BJ (cell line): Measurements from ENCODE around the gene MYO3B. TPM values are rescaled to one million over a fixed set of nuclear protein-coding genes. Genes with fewer than 3 reads are reported as not detected.

Experiments
- CTCF ChIA-PET: fragments of 350-600 bp; formaldehyde crosslinking; extraction: SDS; loops from one replicate; lab custom pipeline; 2021; ENCODE audit warnings: antibody characterized with exemption, inconsistent platforms; lab: Yijun Ruan, JAX
- POLR2A ChIA-PET: fragments of 300-600 bp; sonication (Branson Sonifier 250); formaldehyde crosslinking; extraction: SDS; loops from one replicate; lab custom pipeline; 2021; ENCODE audit warnings: antibody characterized with exemption; lab: Charles Lee
- DNase-seq: peaks from one replicate; pipeline ENCODE4 v3.0.0-alpha.2; 2011; ENCODE audit warnings: low read depth
- H3K27me3 ChIP-seq: 2 replicates; pipeline ENCODE4 v1.6.0; 2011; ENCODE audit warnings: low read length; ENCODE audit not compliant: control insufficient read depth, insufficient read depth
- H3K36me3 ChIP-seq: 2 replicates; pipeline ENCODE4 v1.5.1; 2011; ENCODE audit warnings: low read length; ENCODE audit not compliant: control insufficient read depth, insufficient read depth
- H3K4me3 ChIP-seq: 2 replicates; pipeline ENCODE4 v1.5.1; 2011; ENCODE audit warnings: low read depth, mild to moderate bottlenecking, control low read depth, low read length
- polyA plus RNA-seq: library from polyadenylated mRNA; depleted of rRNA; stranded (reverse); fragments of >200 nt; gene quantifications from 2 replicates; pipeline ENCODE4 v1.2.3, GENCODE V29; 2011
- TF ChIP-seq, protein P1 (sequence below): IDR thresholded peaks from 2 replicates; pipeline ENCODE4 v1.5.1; 2011; ENCODE audit warnings: low read depth, mild to moderate bottlenecking, control low read depth, inconsistent platforms, low read length, moderate library complexity; ENCODE audit not compliant: insufficient read depth

MYO3B gene
- polyA plus RNA-seq, 1 experiment: not detected

DNA sequence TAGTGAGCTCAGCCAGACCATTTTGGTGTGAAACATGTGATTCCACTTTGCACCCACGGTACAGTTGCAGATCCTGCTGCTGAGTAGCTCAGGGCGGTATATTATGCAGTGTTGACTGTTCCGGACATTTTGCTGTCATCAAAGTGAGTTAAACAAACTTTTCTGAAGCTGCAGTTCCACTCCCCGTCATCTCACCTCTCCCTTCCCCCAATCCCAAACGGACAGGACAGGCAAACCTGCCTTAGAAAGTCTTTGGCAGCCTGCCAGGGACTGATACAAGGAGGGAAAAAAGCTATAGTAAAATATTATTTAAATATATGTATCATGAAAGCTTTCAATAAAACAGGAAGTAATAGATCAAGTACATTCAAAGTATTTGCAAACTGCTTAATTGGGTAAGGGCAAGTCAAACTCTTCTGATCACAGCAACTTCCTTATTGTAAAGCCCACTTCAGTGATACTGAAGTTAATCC, 501.7 kb downstream of the MYO3B start:
- H3K36me3 ChIP-seq: no peaks in the 10 kb centered on the region
- H3K27me3 ChIP-seq: no peaks in the 10 kb centered on the region
- TF ChIP-seq, protein P1, sequence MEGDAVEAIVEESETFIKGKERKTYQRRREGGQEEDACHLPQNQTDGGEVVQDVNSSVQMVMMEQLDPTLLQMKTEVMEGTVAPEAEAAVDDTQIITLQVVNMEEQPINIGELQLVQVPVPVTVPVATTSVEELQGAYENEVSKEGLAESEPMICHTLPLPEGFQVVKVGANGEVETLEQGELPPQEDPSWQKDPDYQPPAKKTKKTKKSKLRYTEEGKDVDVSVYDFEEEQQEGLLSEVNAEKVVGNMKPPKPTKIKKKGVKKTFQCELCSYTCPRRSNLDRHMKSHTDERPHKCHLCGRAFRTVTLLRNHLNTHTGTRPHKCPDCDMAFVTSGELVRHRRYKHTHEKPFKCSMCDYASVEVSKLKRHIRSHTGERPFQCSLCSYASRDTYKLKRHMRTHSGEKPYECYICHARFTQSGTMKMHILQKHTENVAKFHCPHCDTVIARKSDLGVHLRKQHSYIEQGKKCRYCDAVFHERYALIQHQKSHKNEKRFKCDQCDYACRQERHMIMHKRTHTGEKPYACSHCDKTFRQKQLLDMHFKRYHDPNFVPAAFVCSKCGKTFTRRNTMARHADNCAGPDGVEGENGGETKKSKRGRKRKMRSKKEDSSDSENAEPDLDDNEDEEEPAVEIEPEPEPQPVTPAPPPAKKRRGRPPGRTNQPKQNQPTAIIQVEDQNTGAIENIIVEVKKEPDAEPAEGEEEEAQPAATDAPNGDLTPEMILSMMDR: no peak
- H3K4me3 ChIP-seq: no peak overlapping the region
- ChIA-PET CTCF (interaction anchor here (0.9 kb wide), 1 partner anchor 271 kb away, joined by 3 read pairs; no protein-coding TSS in a partner anchor), POLR2A (no interaction called here)
- no peak for DNase-seq

DNA sequence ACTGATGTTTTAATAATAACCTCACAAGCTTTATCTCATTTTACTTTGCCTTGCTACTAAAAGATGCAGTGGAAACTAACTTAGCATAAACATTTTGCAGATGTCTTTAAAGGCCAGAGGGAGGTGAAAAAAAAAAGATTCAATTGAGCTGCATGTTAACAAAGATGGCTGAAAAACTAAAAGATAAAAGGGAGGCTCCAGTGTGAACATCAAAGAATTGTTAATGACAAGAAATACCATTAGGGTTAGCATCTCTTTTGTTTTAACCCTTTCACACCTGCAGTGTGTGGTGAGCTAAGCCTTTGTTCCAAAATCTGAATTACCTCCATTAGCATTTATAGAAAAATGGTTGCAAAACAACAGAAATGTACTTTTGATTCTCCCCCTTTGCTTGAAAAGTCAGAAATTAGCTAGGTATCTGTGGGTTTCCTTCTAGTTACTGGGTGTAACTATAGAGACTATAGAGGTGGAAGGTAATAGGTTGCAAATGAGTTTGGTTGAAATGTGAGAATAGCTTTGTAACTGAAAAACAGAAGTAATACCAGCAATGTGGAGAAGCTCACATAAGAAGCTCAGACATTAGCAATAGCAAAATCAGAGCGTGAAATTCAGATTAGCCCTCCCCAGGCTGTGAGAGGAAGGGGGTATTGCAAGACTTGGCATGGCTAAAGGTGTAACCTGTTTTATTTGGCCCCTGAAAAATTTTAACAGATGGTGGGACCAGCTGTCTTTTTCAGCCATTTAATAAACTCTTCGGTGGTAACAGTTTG, 502.4 kb downstream of the MYO3B start:
- ChIA-PET POLR2A (no interaction called here), CTCF (interaction anchor here (0.6 to 0.9 kb wide), 2 partner anchors 272 to 661 kb away, joined by 3 read pairs; no protein-coding TSS in a partner anchor)
- Histone ChIP-seq H3K4me3 (no peak overlapping the region), H3K27me3 (no peaks in the 10 kb centered on the region), H3K36me3 (no peaks in the 10 kb centered on the region)
- TF ChIP-seq, protein P1: no peak
- no peak for DNase-seq

DNA sequence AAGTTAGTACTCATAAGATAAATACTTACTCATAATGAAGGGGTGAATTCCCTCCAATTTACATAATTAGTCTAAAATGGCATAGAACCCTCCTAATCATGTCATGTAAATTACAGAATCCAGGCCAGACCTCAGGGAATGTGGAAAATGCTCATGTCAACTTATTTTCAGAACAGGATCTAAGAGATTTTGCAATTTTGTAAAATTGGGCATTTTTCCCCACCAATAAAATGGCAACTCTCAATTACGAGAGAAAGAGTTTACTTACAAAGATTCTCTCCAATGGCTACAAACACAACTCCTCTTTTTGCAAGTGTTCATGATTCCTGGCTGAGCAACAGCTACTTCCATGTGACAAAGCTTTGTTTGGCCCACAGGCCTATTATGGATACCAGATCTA, 503.4 kb downstream of the MYO3B start:
- TF ChIP-seq, protein P1: no peak
- H3K4me3 ChIP-seq: no peak overlapping the region
- no peaks in the 10 kb centered on the region for H3K27me3 ChIP-seq
- DNase-seq: no peak
- CTCF ChIA-PET: no interaction called here
- POLR2A ChIA-PET: no interaction called here
- H3K36me3 ChIP-seq: no peaks in the 10 kb centered on the region

DNA sequence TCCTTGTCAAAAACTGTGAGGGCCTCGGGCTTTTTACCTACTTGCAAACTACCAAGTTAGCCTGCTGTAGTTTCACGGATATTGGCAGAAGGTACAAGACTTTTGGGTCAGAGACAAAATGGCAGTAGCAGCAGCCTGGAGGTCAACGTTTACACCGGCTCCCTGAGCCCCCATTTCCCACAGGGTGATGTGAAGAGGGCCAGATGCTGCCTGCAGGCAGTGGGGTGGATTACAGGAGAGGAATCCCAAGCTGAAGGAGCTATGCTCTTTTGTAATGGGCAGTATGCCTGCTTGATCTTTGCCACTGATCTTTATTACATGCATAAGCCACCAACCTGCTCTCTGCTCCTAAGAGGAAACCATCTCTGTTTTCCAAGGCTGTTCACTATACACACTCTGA, 507.6 kb downstream of the MYO3B start:
- H3K36me3 ChIP-seq: no peaks in the 10 kb centered on the region
- TF ChIP-seq, protein P1: no peak
- no peak overlapping the region for H3K4me3 ChIP-seq
- no peaks in the 10 kb centered on the region for H3K27me3 ChIP-seq
- no peak for DNase-seq
- CTCF ChIA-PET: no interaction called here
- POLR2A ChIA-PET: no interaction called here

DNA sequence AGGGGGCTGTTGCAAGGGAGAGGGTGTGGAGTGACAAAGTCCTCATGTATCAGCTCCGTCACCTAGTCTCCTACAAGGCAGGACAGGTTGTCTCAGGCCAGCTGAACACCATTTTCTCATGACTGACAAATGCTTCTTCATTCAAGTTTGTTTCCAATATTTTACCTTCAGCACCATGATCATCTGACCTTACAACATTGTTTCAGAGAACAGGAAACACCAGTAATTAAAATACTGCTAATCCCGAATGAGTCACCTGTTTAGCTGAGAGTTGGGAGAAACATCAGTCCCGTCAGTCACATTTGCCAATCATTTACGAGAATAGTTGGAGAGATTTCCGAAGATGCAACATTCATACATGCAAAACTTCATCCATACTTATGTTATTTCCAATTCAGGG, 511.5 kb downstream of the MYO3B start:
- H3K27me3 ChIP-seq: no peaks in the 10 kb centered on the region
- no peak for DNase-seq
- no peaks in the 10 kb centered on the region for H3K36me3 ChIP-seq
- POLR2A ChIA-PET: no interaction called here
- TF ChIP-seq, protein P1: no peak
- no peak overlapping the region for H3K4me3 ChIP-seq
- CTCF ChIA-PET: interaction anchor here (1.4 kb wide), 1 partner anchor 12 kb away, joined by 3 read pairs; no protein-coding TSS in a partner anchor
